ENCODE data around the gene BANF2. TPM values are rescaled to one million over a fixed set of nuclear protein-coding genes. Genes with fewer than 3 reads are reported as not detected.

BANF2 gene
- polyA plus RNA-seq, 3 donors, result not detected

DNA sequence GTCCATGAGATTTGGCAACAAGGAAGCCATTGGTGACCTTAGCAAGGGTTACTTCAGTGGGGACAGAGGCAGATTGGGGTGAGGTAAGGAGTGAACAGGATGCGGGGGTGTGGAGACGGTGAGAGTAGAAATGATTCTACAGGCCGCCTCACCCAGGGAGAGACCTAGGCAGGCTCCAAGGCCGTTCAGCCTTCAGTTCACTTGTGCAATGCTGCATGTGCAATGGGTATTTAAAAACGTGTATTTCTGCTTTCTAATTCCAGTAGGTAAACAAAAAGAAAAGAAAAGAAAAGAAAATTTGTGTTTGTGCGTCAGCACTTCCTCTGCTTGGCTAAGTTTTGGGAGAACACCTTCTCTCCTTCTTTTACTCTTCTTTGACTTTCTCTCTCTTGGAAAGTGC lies 56.8 kb downstream of the BANF2 start:
- Histone ChIP-seq H3K9me3 (replicated peaks in 1 of 2; ENCODE audit: control insufficient read depth in 1 of 2, insufficient read depth in 1 of 2, low read length in 2 of 2) (peaks cover 0 to 13% of the 10 kb centered on the region in 2 donors), H3K4me1 (ENCODE audit: control insufficient read depth in 1 of 2, insufficient read depth in 2 of 2, low read length in 2 of 2) (no peaks in the 10 kb centered on the region), H3K4me3 (replicated peaks in 1 of 3; ENCODE audit: low read depth in 2 of 3, low read length in 3 of 3) (no peak overlapping the region), H3K4me2 (replicated peaks; ENCODE audit: extremely low read depth, low read length, poor library complexity, severe bottlenecking) (no peak overlapping the region), H3K9ac (ENCODE audit: insufficient read depth, low read length, poor library complexity, severe bottlenecking) (no peak overlapping the region), H3K27ac (ENCODE audit: low read depth in 1 of 2, low read length in 2 of 2) (no peak overlapping the region), H3K27me3 (ENCODE audit: control insufficient read depth in 2 of 2, insufficient read depth in 2 of 2, low read length in 2 of 2) (no peaks in the 10 kb centered on the region), H3K36me3 (replicated peaks in 1 of 2; ENCODE audit: control insufficient read depth in 1 of 2, insufficient read depth in 2 of 2, low read length in 2 of 2) (no peaks in the 10 kb centered on the region), H4K20me1 (ENCODE audit: insufficient read depth, low read length) (no peaks in the 10 kb centered on the region), H3K79me2 (ENCODE audit: insufficient read depth, low read length) (no peaks in the 10 kb centered on the region), H2AFZ (ENCODE audit: insufficient read depth, low read depth, low read length, poor library complexity, severe bottlenecking) (no peak overlapping the region)
- WGBS (ENCODE audit: insufficient coverage), result 90% methylated on average over 4 of the region's 6 CpGs
- H3K27me3 Mint-ChIP-seq (ENCODE audit: low read depth in 3 of 3), result peaks cover 0 to 5% (median 4%) of the 10 kb centered on the region in 3 donors
- TF ChIP-seq, protein P1, sequence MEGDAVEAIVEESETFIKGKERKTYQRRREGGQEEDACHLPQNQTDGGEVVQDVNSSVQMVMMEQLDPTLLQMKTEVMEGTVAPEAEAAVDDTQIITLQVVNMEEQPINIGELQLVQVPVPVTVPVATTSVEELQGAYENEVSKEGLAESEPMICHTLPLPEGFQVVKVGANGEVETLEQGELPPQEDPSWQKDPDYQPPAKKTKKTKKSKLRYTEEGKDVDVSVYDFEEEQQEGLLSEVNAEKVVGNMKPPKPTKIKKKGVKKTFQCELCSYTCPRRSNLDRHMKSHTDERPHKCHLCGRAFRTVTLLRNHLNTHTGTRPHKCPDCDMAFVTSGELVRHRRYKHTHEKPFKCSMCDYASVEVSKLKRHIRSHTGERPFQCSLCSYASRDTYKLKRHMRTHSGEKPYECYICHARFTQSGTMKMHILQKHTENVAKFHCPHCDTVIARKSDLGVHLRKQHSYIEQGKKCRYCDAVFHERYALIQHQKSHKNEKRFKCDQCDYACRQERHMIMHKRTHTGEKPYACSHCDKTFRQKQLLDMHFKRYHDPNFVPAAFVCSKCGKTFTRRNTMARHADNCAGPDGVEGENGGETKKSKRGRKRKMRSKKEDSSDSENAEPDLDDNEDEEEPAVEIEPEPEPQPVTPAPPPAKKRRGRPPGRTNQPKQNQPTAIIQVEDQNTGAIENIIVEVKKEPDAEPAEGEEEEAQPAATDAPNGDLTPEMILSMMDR (IDR thresholded peaks at IDR 0.05), result no peak
- no peaks in the 10 kb centered on the region for H3K36me3 Mint-ChIP-seq
- intact Hi-C loops (cut with micrococcal nuclease), result no loop called here
- no peak overlapping the region for H3K27ac Mint-ChIP-seq
- H3K4me1 Mint-ChIP-seq, result no peaks in the 10 kb centered on the region
- no peak overlapping the region for H3K4me3 Mint-ChIP-seq
- no peak for DNase-seq
- peaks cover 5 to 19% (median 14%) of the 10 kb centered on the region in 7 donors for H3K9me3 Mint-ChIP-seq

DNA sequence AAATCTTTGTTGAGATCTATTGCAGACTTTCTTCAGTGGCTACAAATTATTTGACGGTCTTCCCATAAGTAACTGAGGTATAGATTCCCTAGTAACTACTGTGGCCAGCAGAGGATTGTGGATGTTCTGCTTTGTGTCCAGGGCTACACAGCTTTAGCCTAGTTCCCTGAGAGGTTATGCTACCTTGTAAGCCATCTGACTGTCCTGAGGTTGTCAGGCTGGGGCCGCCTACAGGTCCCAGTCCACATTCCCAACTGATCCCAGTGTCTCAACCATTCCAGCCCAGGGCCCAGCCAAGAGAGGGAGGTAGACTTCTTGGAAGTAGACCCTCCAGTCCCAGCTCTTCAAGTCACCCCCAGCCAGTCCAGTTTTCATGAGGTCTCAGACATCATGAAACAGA lies 57.7 kb downstream of the BANF2 start:
- Mint-ChIP-seq H3K36me3 (no peaks in the 10 kb centered on the region), H3K4me1 (no peaks in the 10 kb centered on the region), H3K9me3 (peaks cover 5 to 19% (median 14%) of the 10 kb centered on the region in 7 donors), H3K27ac (no peak overlapping the region), H3K27me3 (ENCODE audit: low read depth in 3 of 3) (peaks cover 0 to 5% (median 4%) of the 10 kb centered on the region in 3 donors), H3K4me3 (no peak overlapping the region)
- no peaks in the 10 kb centered on the region for H3K4me1 ChIP-seq (ENCODE audit: control insufficient read depth in 1 of 2, insufficient read depth in 2 of 2, low read length in 2 of 2)
- H2AFZ ChIP-seq (ENCODE audit: insufficient read depth, low read depth, low read length, poor library complexity, severe bottlenecking), result no peak overlapping the region
- TF ChIP-seq, protein P1 (IDR thresholded peaks at IDR 0.05), result no peak
- DNase-seq, result no peak
- no peaks in the 10 kb centered on the region for H3K79me2 ChIP-seq (ENCODE audit: insufficient read depth, low read length)
- no peaks in the 10 kb centered on the region for H3K36me3 ChIP-seq (replicated peaks in 1 of 2; ENCODE audit: control insufficient read depth in 1 of 2, insufficient read depth in 2 of 2, low read length in 2 of 2)
- no CpG with 5 or more reads among the region's 2 CpGs for WGBS (ENCODE audit: insufficient coverage)
- H3K4me3 ChIP-seq (replicated peaks in 1 of 3; ENCODE audit: low read depth in 2 of 3, low read length in 3 of 3), result no peak overlapping the region
- H4K20me1 ChIP-seq (ENCODE audit: insufficient read depth, low read length), result no peaks in the 10 kb centered on the region
- H3K4me2 ChIP-seq (replicated peaks; ENCODE audit: extremely low read depth, low read length, poor library complexity, severe bottlenecking), result no peak overlapping the region
- no peaks in the 10 kb centered on the region for H3K27me3 ChIP-seq (ENCODE audit: control insufficient read depth in 2 of 2, insufficient read depth in 2 of 2, low read length in 2 of 2)
- intact Hi-C loops (cut with micrococcal nuclease), result no loop called here
- H3K27ac ChIP-seq (ENCODE audit: low read depth in 1 of 2, low read length in 2 of 2), result no peak overlapping the region
- peaks cover 0 to 13% of the 10 kb centered on the region in 2 donors for H3K9me3 ChIP-seq (replicated peaks in 1 of 2; ENCODE audit: control insufficient read depth in 1 of 2, insufficient read depth in 1 of 2, low read length in 2 of 2)
- no peak overlapping the region for H3K9ac ChIP-seq (ENCODE audit: insufficient read depth, low read length, poor library complexity, severe bottlenecking)
